PC-9 (cell line): ENCODE data around the gene TNRC6C. TPM values are rescaled to one million over a fixed set of nuclear protein-coding genes. Genes with fewer than 3 reads are reported as not detected.

Source experiments
- BruUV-seq: library from RNA; stranded (reverse); fragments of 400-500 nt; replicated peaks from 2 replicates; lab custom pipeline; 2021; lab: Mats Ljungman, UMichigan
- CTCF ChIA-PET: fragments of 300-600 bp; sonication (Branson Sonifier 250); formaldehyde crosslinking; loops from one replicate; lab custom pipeline; 2022; ENCODE audit warnings: antibody characterized with exemption; lab: Charles Lee
- POLR2A ChIA-PET: fragments of 300-600 bp; sonication (Branson Sonifier 250); formaldehyde crosslinking; loops from one replicate; lab custom pipeline; 2022; ENCODE audit warnings: antibody characterized with exemption; ENCODE audit not compliant: unreplicated experiment; lab: Charles Lee
- DNase-seq, 2 experiments: peaks; one replicate each; pipeline versions ENCODE4 v3.0.0 to v3.0.0-alpha.2; 2015 to 2022; ENCODE audit warnings: mixed read lengths in 1 of 2
- H2AFZ ChIP-seq: fragments of 200-600 bp; sonication (generic); 2 replicates; pipeline ENCODE4 v1.8.1; 2017; ENCODE audit warnings: antibody characterized with exemption
- H3F3A ChIP-seq: fragments of 200-600 bp; sonication (generic); 2 replicates; pipeline ENCODE4 v1.8.1; 2017; ENCODE audit warnings: antibody characterized with exemption, mild to moderate bottlenecking, low read depth; ENCODE audit not compliant: insufficient read depth
- H3K27ac ChIP-seq: fragments of 200-600 bp; sonication (generic); 2 replicates; pipeline ENCODE4 v1.6.1; 2016; ENCODE audit warnings: mixed run types
- H3K27me3 ChIP-seq: fragments of 200-600 bp; sonication (generic); 2 replicates; pipeline ENCODE4 v1.6.1; 2016; ENCODE audit warnings: low read depth, mixed run types; ENCODE audit not compliant: insufficient read depth
- H3K36me3 ChIP-seq: fragments of 200-600 bp; sonication (generic); 2 replicates; pipeline ENCODE4 v1.6.1; 2016; ENCODE audit warnings: low read depth, mixed run types
- H3K4me1 ChIP-seq: fragments of 200-600 bp; sonication (generic); replicated peaks from 2 replicates; pipeline ENCODE4 v1.6.1; 2016; ENCODE audit warnings: mixed run types; ENCODE audit not compliant: insufficient read depth
- H3K4me2 ChIP-seq: fragments of 200-600 bp; sonication (generic); 2 replicates; pipeline ENCODE4 v1.6.1; 2017; ENCODE audit warnings: mixed run types
- H3K4me3 ChIP-seq: fragments of 200-600 bp; sonication (generic); 2 replicates; pipeline ENCODE4 v1.6.1; 2016; ENCODE audit warnings: mixed run types
- H3K79me2 ChIP-seq: fragments of 200-600 bp; sonication (generic); 2 replicates; pipeline ENCODE4 v1.6.1; 2017; ENCODE audit warnings: low read depth, mixed run types
- H3K9me2 ChIP-seq: fragments of 200-600 bp; sonication (generic); 2 replicates; pipeline ENCODE4 v1.8.1; 2017; ENCODE audit warnings: mild to moderate bottlenecking; ENCODE audit not compliant: insufficient read depth
- H3K9me3 ChIP-seq: fragments of 200-600 bp; sonication (generic); 2 replicates; pipeline ENCODE4 v1.8.1; 2016; ENCODE audit warnings: low read depth; ENCODE audit not compliant: insufficient read depth
- H4K20me1 ChIP-seq: fragments of 200-600 bp; sonication (generic); 2 replicates; pipeline ENCODE4 v1.8.1; 2017; ENCODE audit not compliant: insufficient read depth
- CTCF ChIP-seq: fragments of 200-600 bp; sonication (generic); conservative IDR thresholded peaks from 2 replicates; pipeline ENCODE4 v1.6.1; 2017; ENCODE audit warnings: mixed run types, antibody characterized with exemption, mild to moderate bottlenecking, moderate library complexity
- EZH2 ChIP-seq: fragments of 200-600 bp; sonication (generic); IDR thresholded peaks from 2 replicates; pipeline ENCODE4 v1.8.0; 2017; ENCODE audit warnings: antibody characterized with exemption, low read depth
- intact Hi-C: fragments of 100-400 bp; cut with micrococcal nuclease; formaldehyde crosslinking; loops from one replicate; pipeline ENCODE4 v1.10.0; 2022; ENCODE audit not compliant: unreplicated experiment
- total RNA-seq: library from RNA; stranded (reverse); gene quantifications from 2 replicates; pipeline ENCODE4 v1.2.3, GENCODE V29; 2021

TNRC6C gene
- total RNA-seq, 1 experiment from 2014 or later, result 0.37 TPM

DNA sequence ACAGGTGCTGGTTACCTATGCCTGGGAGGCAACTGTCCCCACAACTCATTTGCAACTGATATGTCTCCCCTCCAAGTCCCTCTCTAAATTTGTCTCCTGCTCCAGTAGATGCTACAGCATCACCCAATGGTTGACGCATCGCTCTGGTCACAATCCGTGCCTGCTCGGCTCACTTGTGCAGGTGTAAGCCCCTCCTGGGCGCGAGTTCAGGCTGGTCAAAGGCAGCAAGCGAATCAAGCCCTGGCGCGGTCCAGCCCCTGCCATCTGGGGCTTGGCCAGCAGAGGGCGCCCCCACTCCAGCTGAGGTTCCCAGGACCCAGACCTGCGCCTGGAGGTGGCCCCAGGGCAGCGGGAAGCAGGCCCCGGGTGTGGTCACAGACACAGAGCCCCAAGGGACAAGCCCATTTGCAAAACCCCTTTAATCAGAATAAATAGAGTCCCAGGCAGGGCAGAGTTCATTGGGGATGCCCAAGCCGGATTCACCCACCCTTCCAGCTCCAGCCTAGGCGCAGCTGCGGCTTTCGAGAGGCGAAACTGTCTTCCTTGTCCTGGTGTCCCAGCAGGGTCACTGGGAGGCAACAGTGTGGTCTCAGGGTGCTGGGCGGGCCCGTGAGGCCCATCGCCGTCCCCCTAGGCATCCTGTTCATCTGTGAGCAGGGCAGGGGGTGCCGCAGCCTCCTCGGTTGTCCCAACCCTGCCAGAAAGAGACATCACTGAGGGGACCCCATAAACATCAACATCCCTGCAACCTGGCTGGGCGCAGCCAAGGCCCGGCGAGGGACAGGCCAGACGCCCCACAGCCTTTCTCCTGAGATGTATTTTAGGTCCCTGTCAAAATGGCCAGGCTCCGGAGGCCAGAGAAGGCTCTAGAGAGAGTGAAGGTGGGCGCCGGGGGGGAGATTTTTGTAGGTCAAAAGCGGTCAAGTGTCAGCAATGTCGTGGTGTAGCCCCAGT, 154.3 kb downstream of the TNRC6C start:
- ChIA-PET POLR2A (no interaction called here), CTCF (interaction anchor here (1.1 kb wide), 1 partner anchor 139 kb away, joined by 4 read pairs; no protein-coding TSS in a partner anchor)
- H3F3A ChIP-seq, result no peaks in the 10 kb centered on the region
- no peaks in the 10 kb centered on the region for H3K27me3 ChIP-seq
- H3K4me1 ChIP-seq, result no peaks in the 10 kb centered on the region
- H3K4me3 ChIP-seq, result no peak overlapping the region
- TF ChIP-seq CTCF (peak; percentile 92), EZH2 (no peak)
- BruUV-seq, result no TSS peak
- no peaks in the 10 kb centered on the region for H3K79me2 ChIP-seq
- DNase-seq, result peak in 1 of 2 experiments; percentile 84
- no peaks in the 10 kb centered on the region for H3K9me2 ChIP-seq
- intact Hi-C loops, result loop anchor here (1.0 to 2.0 kb wide), 3 partner anchors 22 to 139 kb away; no protein-coding TSS in a partner anchor
- no peak overlapping the region for H3K4me2 ChIP-seq
- no peak overlapping the region for H2AFZ ChIP-seq
- H4K20me1 ChIP-seq, result no peaks in the 10 kb centered on the region
- H3K27ac ChIP-seq, result no peak overlapping the region
- H3K36me3 ChIP-seq, result no peaks in the 10 kb centered on the region
- H3K9me3 ChIP-seq, result no peaks in the 10 kb centered on the region

GRCh38 chr17:78113804-78114785, 155.6 kb downstream of the TNRC6C start:
- TF ChIP-seq EZH2 (no peak), CTCF (no peak)
- intact Hi-C loops, result loop anchor here (2.0 kb wide), 1 partner anchor 61 kb away; no protein-coding TSS in a partner anchor
- DNase-seq, result no peak
- BruUV-seq, result no TSS peak
- no peak overlapping the region for H3K4me2 ChIP-seq
- no peaks in the 10 kb centered on the region for H3K79me2 ChIP-seq
- CTCF ChIA-PET, result interaction anchor here (1.1 kb wide), 1 partner anchor 137 kb away, joined by 4 read pairs; no protein-coding TSS in a partner anchor
- H3K9me2 ChIP-seq, result no peaks in the 10 kb centered on the region
- no peak overlapping the region for H3K27ac ChIP-seq
- H3K36me3 ChIP-seq, result no peaks in the 10 kb centered on the region
- POLR2A ChIA-PET, result no interaction called here
- no peaks in the 10 kb centered on the region for H3K9me3 ChIP-seq
- no peak overlapping the region for H2AFZ ChIP-seq
- H3K4me3 ChIP-seq, result no peak overlapping the region
- no peaks in the 10 kb centered on the region for H3K27me3 ChIP-seq
- H3F3A ChIP-seq, result no peaks in the 10 kb centered on the region
- H3K4me1 ChIP-seq, result no peaks in the 10 kb centered on the region
- no peaks in the 10 kb centered on the region for H4K20me1 ChIP-seq
